Measurements from ENCODE around the gene TJP3.
"Not testable (repeated sequence)": the region's sequence is repeated elsewhere in the genome, so short reads cannot be mapped to it uniquely, and the experiment has no call there.

The TJP3 gene

GRCh38 chr19:3708207-3708931 is at the start of gene TJP3:
TJP3 (plus strand) TSS chr19:3708384; CDS start chr19:3728433, 20,049 bp downstream.
- FAIRE-seq = no peak

DNA sequence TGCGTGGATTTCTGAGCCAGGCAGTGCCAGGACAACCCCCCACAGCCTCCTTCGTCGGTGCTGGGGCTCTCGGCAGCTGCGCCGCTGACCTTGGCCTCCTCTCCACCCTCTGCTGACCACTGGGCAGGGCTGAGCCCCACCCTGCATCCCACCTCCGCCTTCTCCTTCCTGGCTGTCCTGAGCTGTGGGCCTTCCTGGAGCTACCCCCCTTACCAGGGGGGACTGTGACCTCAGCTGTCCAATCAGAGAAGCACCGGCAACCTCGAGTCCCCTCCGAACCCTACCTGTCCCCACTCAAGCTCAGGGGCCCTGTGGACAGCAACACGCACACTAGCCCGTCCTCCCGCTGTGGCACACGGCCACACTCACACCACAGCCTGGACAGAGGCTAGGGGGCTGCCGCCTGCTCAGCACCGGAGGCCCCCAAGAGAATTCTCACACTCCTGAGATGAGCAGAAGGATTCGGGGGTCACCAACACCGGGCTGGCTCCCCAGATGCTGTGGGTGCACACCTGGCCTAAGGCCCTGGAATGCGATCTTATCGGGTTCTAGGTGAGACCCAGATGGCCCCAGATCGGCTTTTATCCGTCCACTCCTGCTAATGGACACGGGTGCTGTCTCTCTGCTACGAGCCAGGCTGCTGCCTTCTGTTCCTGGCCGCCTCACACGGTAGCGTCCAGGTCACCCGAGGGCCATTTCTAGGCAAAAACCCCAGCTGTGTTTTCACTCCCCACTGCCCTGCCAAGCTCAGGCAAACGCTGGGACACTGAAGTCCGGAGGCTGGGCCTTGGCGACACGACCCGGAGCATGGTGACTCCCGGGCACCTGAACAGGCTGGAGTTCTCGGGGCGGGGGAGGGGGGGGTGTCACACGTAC is 49.1 kb upstream of the TJP3 start:
- no peak for FAIRE-seq

GRCh38 chr19:3659746-3660112 is 48.5 kb upstream of the TJP3 start:
- FAIRE-seq = no peak

DNA sequence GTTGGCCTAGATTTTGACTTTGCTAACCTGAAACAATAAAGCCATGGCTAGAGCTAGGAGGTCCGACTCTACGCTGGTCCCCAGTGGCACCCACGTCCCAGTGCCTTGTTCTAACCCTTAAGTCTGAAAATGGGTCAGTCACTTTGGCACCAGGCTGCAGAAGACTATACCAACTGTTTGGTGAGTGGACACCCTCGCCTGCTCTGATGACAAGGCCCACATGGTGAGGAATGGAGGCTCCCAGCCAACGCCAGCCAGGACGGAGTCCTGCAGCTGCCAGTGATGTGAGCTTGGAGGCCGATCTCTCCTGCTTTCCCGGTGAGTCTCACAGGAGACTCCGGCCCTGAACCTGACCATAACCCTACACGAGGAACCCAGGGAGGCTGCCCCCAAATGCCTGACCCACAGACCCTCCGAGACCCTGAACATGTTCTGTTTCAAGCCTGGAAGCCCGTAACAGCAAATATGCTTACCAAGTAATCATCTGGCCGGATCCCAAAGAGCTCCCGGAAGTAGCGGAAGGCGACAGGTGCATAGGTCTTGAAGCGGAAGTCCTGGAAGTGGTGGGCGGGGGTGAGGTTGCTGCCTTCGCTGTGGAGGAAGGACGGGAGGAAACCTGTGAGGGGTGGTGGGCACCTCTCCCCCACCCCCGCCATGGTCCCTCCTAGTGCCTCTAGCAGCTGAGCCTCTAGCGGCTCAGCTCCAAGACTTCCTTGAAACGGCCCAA is 47.5 kb upstream of the TJP3 start:
- FAIRE-seq = no peak

- no peak for FAIRE-seq
Measured at GRCh38 chr19:3661284-3662238, 46.6 kb upstream of the TJP3 start.

DNA sequence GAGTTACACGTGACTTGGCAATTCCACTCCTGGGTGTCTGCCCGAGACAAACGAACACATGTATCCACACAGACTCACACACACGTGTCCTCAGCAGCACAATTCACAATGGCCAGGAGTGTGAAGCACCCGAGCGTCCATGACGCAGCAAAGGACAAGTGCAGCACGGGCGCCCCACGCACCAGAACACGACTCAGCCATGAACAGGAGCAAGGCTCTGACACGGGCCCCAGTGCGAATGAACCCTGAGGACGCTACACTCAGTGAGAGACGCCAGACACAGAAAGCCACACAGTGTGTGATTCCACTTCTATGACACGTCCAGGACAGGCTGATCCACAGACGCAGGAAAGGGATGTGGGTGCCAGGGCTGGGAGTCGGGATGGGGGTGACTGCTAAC is 44.3 kb upstream of the TJP3 start:
- no peak for FAIRE-seq

DNA sequence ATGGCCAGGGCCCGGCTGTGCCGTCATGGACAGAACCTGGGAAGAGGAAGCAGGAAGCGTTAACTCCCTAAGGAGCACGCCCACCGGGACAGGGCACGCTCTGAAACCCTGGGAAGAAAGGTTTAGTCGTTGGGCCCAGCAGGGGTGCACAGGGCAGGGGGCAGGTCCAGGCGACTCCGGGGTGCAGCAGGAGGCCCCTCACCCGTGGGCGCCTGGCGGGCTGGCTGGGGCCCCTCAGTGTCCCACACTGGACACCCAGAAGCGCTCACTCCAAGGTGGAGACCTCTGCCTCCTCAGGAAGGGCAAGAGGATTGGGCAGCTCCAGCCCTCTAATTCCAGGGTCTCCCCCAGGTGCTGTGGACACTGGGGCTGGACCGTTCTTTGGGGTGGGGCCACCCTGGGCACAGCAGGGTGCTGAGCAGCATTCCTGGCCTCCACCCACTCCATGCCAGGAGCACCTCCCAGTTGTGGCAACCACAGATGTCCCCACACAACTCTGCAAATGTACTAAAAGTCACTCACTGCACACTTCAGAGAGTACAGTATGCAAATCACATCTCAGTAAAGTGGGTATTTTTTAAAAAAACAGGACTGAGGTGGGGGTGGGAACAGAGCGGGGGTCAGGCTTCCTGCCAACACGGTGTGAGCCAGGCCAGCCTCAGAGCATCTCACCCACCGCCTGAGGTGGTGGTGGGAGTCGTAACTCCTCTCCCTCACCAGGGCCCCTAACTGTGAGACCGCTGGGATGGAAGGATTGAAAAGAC is 43.1 kb upstream of the TJP3 start:
- no peak for FAIRE-seq

DNA sequence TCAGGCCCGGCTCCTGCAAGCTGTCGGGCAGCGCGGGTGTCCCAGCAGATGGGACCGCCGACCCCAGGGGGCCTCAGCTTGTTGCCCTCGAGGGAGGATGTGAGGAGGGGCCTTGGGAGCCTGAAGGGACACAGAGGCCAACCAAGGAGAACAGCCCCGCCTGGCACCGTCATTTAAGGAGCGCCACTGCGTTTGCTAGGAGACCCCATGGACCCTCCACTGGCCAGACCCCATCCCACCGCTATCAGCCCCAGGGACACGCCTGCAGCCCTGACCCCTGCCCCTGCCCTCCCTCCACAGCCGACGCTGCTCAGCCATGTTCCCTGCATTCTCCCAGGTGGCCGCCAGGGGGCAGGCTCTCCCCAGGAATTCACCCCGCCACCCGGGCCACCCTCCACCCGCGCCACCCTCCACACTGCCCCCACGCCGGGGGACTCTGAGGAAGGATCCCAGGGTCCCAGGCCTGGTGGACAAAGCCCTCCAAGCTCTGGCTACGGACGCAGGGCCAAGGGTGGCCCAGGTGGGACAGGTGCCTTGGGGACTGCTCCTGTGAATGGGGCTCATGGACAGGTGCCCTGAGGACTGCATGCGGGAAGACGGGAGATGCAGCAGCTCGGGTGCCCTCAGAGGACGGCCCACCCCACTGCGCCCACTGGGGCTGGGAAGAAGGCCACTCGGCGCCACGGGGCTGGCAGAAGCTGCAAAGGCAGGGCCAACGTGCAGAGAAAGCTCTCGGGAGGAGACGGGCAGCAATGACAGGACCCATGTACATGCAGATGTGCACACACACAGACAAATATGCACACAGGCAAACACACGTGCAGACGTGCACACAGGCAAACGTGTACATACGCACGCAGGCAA is 42.3 kb upstream of the TJP3 start:
- FAIRE-seq = no peak

DNA sequence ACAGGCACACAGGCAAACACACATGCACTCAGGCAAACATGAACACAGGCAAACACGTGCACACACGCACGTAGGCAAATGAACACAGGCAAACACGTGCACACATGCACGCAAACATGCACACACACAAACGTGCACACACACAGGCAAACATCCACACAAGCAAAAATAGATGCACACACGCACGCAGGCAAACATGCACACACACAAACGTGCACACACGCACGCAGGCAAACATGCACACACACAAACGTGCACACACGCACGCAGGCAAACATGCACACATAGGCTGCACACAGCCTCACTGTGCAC is 41.7 kb upstream of the TJP3 start:
- not testable (repeated sequence) for FAIRE-seq

- no peak for FAIRE-seq
Measured at GRCh38 chr19:3667037-3667638, 41.0 kb upstream of the TJP3 start.

GRCh38 chr19:3667766-3668165 is 40.4 kb upstream of the TJP3 start:
- FAIRE-seq = no peak

DNA sequence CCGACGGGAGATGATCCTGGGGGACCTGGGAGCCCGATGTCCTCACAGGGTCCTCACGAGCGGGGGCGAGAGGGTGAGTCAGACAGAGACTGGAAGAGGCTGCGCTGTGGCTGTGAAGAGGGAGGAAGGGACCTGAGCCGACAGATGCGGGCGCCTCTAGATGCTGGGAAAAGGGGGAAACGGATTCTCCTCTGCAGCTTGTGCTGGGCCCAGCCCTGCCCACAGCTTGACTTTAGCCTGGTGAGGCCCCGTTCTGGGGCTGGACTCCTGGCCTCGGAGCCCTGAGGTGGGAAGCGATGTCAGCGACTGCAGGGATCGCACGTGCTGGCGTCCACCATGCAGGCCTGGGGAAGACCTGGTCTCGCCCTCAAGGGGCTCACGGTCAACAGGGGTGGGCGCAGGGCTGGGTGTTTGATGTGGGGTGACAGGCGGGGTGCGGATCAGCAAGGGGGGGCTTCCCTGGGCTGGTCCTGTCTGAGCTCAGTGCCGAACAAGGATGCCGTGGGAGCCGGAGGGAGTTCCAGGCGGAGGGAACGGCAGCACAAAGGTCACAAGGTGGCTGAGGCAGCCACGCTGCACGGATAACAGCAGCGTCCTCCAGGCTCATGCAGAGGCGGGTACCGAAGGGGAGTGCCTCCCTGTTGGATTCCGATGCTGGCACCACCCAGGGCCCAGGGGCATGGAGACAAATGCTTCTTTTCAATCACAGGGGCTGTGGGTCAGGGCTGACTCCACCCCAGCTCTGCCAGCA is 39.7 kb upstream of the TJP3 start:
- no peak for FAIRE-seq

GRCh38 chr19:3669082-3669946 is 38.9 kb upstream of the TJP3 start:
- FAIRE-seq = no peak

GRCh38 chr19:3669947-3670795 is 38.0 kb upstream of the TJP3 start:
- FAIRE-seq = no peak

DNA sequence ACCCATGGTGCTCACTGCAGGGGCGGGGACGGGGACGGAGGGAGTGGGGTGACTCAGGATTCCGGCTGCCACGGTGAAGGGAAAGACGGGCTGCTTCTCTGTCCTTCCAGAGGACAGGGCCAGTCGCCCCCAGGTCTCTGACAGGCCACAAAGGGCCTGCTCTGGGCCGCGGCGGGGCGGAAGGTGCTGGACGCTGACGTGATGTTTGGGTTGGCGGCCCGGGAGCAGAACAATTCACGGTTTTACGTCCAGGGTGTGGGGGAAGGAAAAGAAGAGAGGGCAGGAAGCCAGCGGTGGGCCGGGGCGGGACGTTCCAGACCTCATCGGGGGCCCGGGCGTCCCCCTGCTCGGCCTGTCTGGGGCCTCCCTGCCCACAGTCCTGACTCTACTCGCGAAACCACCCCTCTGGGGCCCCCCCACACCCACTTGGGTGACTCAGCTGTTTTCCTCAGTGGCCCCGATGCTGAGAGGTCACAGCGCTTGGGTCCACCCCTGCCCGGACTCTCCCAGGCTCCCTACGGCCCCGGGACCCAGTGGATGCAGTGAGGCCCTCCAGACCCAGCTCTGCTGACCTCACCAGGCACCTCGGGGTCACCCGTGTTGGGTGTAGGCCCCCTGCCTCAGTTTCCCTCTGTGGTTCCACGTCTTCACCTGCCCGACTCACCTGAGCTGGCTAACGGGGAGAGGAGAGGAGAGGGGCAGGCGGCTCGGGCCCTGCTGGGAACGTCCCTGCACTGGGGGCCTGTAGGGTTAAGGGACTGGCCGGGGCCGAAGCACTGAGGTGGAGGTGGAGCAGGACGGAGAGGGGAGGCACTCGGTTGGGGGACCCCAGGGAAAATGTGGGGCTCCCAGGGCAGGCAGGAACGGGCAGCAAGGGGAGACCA is 37.1 kb upstream of the TJP3 start:
- FAIRE-seq = no peak

Data from A204.1 (cell line).